HT-29 (cell line): ENCODE results near the gene PYROXD2. TPM values are rescaled to one million over a fixed set of nuclear protein-coding genes. Genes with fewer than 3 reads are reported as not detected.
"Not testable (repeated sequence)": the region's sequence is repeated elsewhere in the genome, so short reads cannot be mapped to it uniquely, and the experiment has no call there.

Source experiments
- DNase-seq: peaks from one replicate; pipeline ENCODE4 v3.0.0-alpha.2; 2015; ENCODE audit warnings: low spot score
- total RNA-seq: library from RNA; depleted of rRNA; stranded (reverse); fragments of >200 nt; shearing (Covaris generic); gene quantifications from 2 replicates; pipeline ENCODE4 v1.2.3, GENCODE V29; 2014

The PYROXD2 gene
- total RNA-seq, 1 experiment from 2014 or later, result 20.9 TPM

- no peak for DNase-seq
Measured at GRCh38 chr10:98394851-98395440, 20.0 kb downstream of the PYROXD2 start.

- DNase-seq, result no peak
Measured at GRCh38 chr10:98391578-98391991, 23.4 kb downstream of the PYROXD2 start.

GRCh38 chr10:98391065-98391464 lies 23.9 kb downstream of the PYROXD2 start:
- DNase-seq, result no peak

GRCh38 chr10:98390406-98390805 lies 24.6 kb downstream of the PYROXD2 start:
- no peak for DNase-seq

GRCh38 chr10:98389398-98389797 lies 25.6 kb downstream of the PYROXD2 start:
- DNase-seq, result no peak

- no peak for DNase-seq
Measured at GRCh38 chr10:98388101-98388655, 26.8 kb downstream of the PYROXD2 start.

- no peak for DNase-seq
Measured at GRCh38 chr10:98384531-98385133, 30.4 kb downstream of the PYROXD2 start.

- no peak for DNase-seq
Measured at GRCh38 chr10:98383869-98384268, 31.1 kb downstream of the PYROXD2 start.

GRCh38 chr10:98383134-98383667 lies 31.8 kb downstream of the PYROXD2 start:
- not testable (repeated sequence) for DNase-seq

- DNase-seq, result no peak
Measured at GRCh38 chr10:98382691-98383101, 32.3 kb downstream of the PYROXD2 start.

GRCh38 chr10:98380493-98381339 lies 34.3 kb downstream of the PYROXD2 start:
- no peak for DNase-seq

GRCh38 chr10:98378722-98379121 lies 36.3 kb downstream of the PYROXD2 start:
- DNase-seq, result no peak

GRCh38 chr10:98377536-98377935 lies 37.4 kb downstream of the PYROXD2 start:
- no peak for DNase-seq

- no peak for DNase-seq
Measured at GRCh38 chr10:98377001-98377400, 38.0 kb downstream of the PYROXD2 start.

- no peak for DNase-seq
Measured at GRCh38 chr10:98376485-98376884, 38.5 kb downstream of the PYROXD2 start.

GRCh38 chr10:98374217-98374985 lies 40.6 kb downstream of the PYROXD2 start:
- DNase-seq, result no peak

GRCh38 chr10:98373260-98374040 lies 41.5 kb downstream of the PYROXD2 start:
- DNase-seq, result no peak

GRCh38 chr10:98370831-98371820 lies 43.9 kb downstream of the PYROXD2 start:
- no peak for DNase-seq

GRCh38 chr10:98369801-98370200 lies 45.2 kb downstream of the PYROXD2 start:
- no peak for DNase-seq
